Mononuclear cell (primary cell): ENCODE results near the gene DPY19L2. TPM values are rescaled to one million over a fixed set of nuclear protein-coding genes. Genes with fewer than 3 reads are reported as not detected.

ENCODE experiments used
- total RNA-seq: library from RNA; depleted of rRNA; stranded (reverse); fragments of >200 nt; gene quantifications from one replicate; pipeline ENCODE4 v1.2.3, GENCODE V29; 2012

DPY19L2 gene
- total RNA-seq, 1 donor: 1.5 TPM

Other genes with a start within 250 kb of the DPY19L2 start
- 6.2 TPM for gene RXYLT1, start 111.4 kb upstream of the DPY19L2 start, total RNA-seq
- 2.1 TPM for gene SRGAP1, start 176.2 kb upstream of the DPY19L2 start, total RNA-seq